HG02588 (cell line): ENCODE measurements around the gene SLC2A1.
"Not testable (repeated sequence)": the region's sequence is repeated elsewhere in the genome, so short reads cannot be mapped to it uniquely, and the experiment has no call there.

Source experiments
- ATAC-seq: cut with Tn5 transposase; IDR thresholded peaks from one replicate; pipeline ENCODE4 v1.9.1; 2021; ENCODE audit warnings: mild to moderate bottlenecking, moderate library complexity; ENCODE audit not compliant: unreplicated experiment

SLC2A1 gene

GRCh38 chr1:42910985-42911384 lies 47.7 kb downstream of the SLC2A1 start:
- no peak for ATAC-seq

- no peak for ATAC-seq
Observed at GRCh38 chr1:42908046-42908445, 50.6 kb downstream of the SLC2A1 start.

GRCh38 chr1:42904434-42904833 lies 54.2 kb downstream of the SLC2A1 start:
- ATAC-seq = no peak

GRCh38 chr1:42899960-42900359 lies 58.7 kb downstream of the SLC2A1 start:
- ATAC-seq = not testable (repeated sequence)

- ATAC-seq = no peak
Observed at GRCh38 chr1:42891465-42892138, 67.1 kb downstream of the SLC2A1 start.

- no peak for ATAC-seq
Observed at GRCh38 chr1:42889264-42889663, 69.4 kb downstream of the SLC2A1 start.

- no peak for ATAC-seq
Observed at GRCh38 chr1:42888013-42888633, 70.5 kb downstream of the SLC2A1 start.

- ATAC-seq = no peak
Observed at GRCh38 chr1:42887366-42887765, 71.3 kb downstream of the SLC2A1 start.

GRCh38 chr1:42886800-42887199 lies 71.9 kb downstream of the SLC2A1 start:
- no peak for ATAC-seq

- ATAC-seq = no peak
Observed at GRCh38 chr1:42886046-42886739, 72.5 kb downstream of the SLC2A1 start.

GRCh38 chr1:42880384-42880783 lies 78.3 kb downstream of the SLC2A1 start:
- ATAC-seq = no peak

GRCh38 chr1:42877380-42877779 lies 81.3 kb downstream of the SLC2A1 start:
- no peak for ATAC-seq

- no peak for ATAC-seq
Observed at GRCh38 chr1:42876009-42876408, 82.7 kb downstream of the SLC2A1 start.
